ENCODE results near the gene NR4A1. TPM values are rescaled to one million over a fixed set of nuclear protein-coding genes. Genes with fewer than 3 reads are reported as not detected.

NR4A1 gene
- total and polyA plus RNA-seq, 9 of the 15 experiments (the other 6 are each of a cell fraction or from before 2014, with no cell fraction given), result 0.07 to 4.7 (median 1.9) TPM; not detected in 1

DNA sequence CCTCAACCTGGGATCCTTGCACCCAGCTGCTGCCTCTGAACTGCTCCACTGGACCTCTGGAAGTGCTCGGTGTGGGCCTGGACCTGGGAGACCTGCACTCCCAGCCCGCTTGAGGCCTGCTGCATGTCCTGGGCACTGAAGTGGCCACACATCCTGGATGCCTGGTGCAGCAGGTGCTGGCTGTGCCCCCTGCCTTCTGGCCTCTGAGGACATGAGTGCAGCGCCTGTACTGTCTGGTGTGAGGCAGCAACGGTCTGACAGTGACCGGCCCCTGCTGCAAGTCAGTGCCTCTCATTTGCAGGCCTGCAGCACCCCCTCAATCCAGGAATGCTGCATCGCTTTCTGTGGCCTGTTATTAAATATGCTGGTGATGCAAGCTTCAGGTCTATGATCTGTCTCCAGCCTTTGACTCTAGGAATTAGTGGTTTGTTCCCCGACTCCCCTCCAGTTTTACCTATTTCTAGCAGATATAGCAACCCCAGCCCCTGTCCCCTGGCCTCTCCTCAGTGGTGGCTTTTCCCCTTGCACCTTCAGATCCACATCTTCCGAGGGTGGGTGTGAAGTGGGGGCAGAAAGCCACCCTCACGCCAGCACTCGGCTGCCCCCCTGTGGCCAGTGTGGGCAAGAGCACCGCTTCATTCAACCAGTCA is 31.9 kb downstream of the NR4A1 start:
- H3K9me1 ChIP-seq (ENCODE audit: control insufficient read depth, insufficient read depth, low read length), result no peaks in the 10 kb centered on the region
- CTCF ChIA-PET (ENCODE audit: low intra/inter-chr PET ratio), result interaction anchor here (0.6 to 8.1 kb wide), 8 partner anchors 17 to 90 kb away, joined by 3 to 242 read pairs (median 4); partner anchors contain the start of gene NR4A1
- in situ Hi-C loops (cut with MboI) (loop anchor here (5.0 kb wide), 1 partner anchor 56 kb away; no protein-coding TSS in a partner anchor), intact Hi-C loops (cut with micrococcal nuclease) (loop anchor here (1.0 to 5.0 kb wide), 2 partner anchors 39 to 58 kb away; no protein-coding TSS in a partner anchor)
- BruUV-seq (replicated peaks), result no TSS peak
- ATAC-seq (peak; percentile 89), FAIRE-seq (peak; percentile 86), DNase-seq (ENCODE audit: extremely low read depth in 1 of 4, low spot score in 3 of 4) (peak; percentile 76 to 87 (median 86))
- peak overlapping the region in 1 of 2 experiments; percentile 14; a peak in 2 of 4 replicates for H3K9ac ChIP-seq (ENCODE audit: insufficient read depth in 1 of 2, low read depth in 2 of 2, low read length in 2 of 2)
- no peaks in the 10 kb centered on the region for H3K9me3 ChIP-seq (replicated peaks; ENCODE audit: control insufficient read depth, insufficient read depth, low read depth, low read length)
- no peak overlapping the region for H2AFZ ChIP-seq (ENCODE audit: low read depth, low read length)
- peaks cover 0 to 10% of the 10 kb centered on the region in 2 experiments; a peak in 1 of 5 replicates for H3K4me1 ChIP-seq (replicated peaks in 1 of 2; ENCODE audit: control insufficient read depth in 2 of 2, insufficient read depth in 2 of 2, low read length in 2 of 2)
- POLR2A ChIA-PET, result interaction anchor here (0.6 to 1.2 kb wide), 6 partner anchors 8 to 79 kb away, joined by 3 to 6 read pairs (median 3); no protein-coding TSS in a partner anchor
- peaks cover 17% of the 10 kb centered on the region; the same call in 1 of the 2 replicates for H4K20me1 ChIP-seq (replicated peaks; ENCODE audit: control insufficient read depth, insufficient read depth, low read length)
- H3K4me3 ChIP-seq, result no peak overlapping the region
- H3K27me3 ChIP-seq (ENCODE audit: control insufficient read depth in 2 of 2, insufficient read depth in 2 of 2, low read length in 2 of 2), result peaks cover 28 to 37% of the 10 kb centered on the region in 2 experiments; a peak in 4 of 5 replicates
- WGBS (ENCODE audit: insufficient coverage, low coverage, missing lambda C conversion rate), result 13% methylated on average over 8 of the region's 11 CpGs
- no peaks in the 10 kb centered on the region for H3K79me2 ChIP-seq (ENCODE audit: control insufficient read depth, insufficient read depth, low read length)
- H3K27ac ChIP-seq (ENCODE audit: extremely low read depth, low read depth, low read length), result no peak overlapping the region
- no peak overlapping the region for H3K4me2 ChIP-seq (ENCODE audit: insufficient read depth, low read length)
- H3K36me3 ChIP-seq (ENCODE audit: control insufficient read depth, insufficient read depth, low read length), result peaks cover 9% of the 10 kb centered on the region; the same call in 2 of the 3 replicates
- TF ChIP-seq, protein P1, sequence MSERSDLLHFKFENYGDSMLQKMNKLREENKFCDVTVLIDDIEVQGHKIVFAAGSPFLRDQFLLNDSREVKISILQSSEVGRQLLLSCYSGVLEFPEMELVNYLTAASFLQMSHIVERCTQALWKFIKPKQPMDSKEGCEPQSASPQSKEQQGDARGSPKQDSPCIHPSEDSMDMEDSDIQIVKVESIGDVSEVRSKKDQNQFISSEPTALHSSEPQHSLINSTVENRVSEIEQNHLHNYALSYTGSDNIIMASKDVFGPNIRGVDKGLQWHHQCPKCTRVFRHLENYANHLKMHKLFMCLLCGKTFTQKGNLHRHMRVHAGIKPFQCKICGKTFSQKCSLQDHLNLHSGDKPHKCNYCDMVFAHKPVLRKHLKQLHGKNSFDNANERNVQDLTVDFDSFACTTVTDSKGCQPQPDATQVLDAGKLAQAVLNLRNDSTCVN (CRISPR knock-in tag; IDR thresholded peaks at IDR 0.05), result no peak
- TF ChIP-seq, protein P2, sequence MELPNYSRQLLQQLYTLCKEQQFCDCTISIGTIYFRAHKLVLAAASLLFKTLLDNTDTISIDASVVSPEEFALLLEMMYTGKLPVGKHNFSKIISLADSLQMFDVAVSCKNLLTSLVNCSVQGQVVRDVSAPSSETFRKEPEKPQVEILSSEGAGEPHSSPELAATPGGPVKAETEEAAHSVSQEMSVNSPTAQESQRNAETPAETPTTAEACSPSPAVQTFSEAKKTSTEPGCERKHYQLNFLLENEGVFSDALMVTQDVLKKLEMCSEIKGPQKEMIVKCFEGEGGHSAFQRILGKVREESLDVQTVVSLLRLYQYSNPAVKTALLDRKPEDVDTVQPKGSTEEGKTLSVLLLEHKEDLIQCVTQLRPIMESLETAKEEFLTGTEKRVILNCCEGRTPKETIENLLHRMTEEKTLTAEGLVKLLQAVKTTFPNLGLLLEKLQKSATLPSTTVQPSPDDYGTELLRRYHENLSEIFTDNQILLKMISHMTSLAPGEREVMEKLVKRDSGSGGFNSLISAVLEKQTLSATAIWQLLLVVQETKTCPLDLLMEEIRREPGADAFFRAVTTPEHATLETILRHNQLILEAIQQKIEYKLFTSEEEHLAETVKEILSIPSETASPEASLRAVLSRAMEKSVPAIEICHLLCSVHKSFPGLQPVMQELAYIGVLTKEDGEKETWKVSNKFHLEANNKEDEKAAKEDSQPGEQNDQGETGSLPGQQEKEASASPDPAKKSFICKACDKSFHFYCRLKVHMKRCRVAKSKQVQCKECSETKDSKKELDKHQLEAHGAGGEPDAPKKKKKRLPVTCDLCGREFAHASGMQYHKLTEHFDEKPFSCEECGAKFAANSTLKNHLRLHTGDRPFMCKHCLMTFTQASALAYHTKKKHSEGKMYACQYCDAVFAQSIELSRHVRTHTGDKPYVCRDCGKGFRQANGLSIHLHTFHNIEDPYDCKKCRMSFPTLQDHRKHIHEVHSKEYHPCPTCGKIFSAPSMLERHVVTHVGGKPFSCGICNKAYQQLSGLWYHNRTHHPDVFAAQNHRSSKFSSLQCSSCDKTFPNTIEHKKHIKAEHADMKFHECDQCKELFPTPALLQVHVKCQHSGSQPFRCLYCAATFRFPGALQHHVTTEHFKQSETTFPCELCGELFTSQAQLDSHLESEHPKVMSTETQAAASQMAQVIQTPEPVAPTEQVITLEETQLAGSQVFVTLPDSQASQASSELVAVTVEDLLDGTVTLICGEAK (IDR thresholded peaks at IDR 0.05), result no peak
- TF ChIP-seq, protein P2 (CRISPR knock-in tag; IDR thresholded peaks at IDR 0.05), result no peak
- no peak for TF ChIP-seq SIN3A (IDR thresholded peaks at IDR 0.05; ENCODE audit: borderline replicate concordance in 2 of 2, control insufficient read depth in 1 of 2, low read depth in 2 of 2, low read length in 2 of 2)
- TF ChIP-seq CCNT2 (IDR thresholded peaks at IDR 0.05; ENCODE audit: borderline replicate concordance, extremely low read depth, insufficient read length, low read depth, low read length), result no peak
- TF ChIP-seq ESRRB (CRISPR knock-in tag; IDR thresholded peaks at IDR 0.05; ENCODE audit: borderline replicate concordance), result no peak
- no peak for TF ChIP-seq YY1 (IDR thresholded peaks at IDR 0.05; ENCODE audit: borderline replicate concordance in 1 of 3, control insufficient read depth in 1 of 3, extremely low read depth in 1 of 3, insufficient read depth in 3 of 3, insufficient read length in 1 of 3, insufficient replicate concordance in 2 of 3, low read depth in 1 of 3, low read length in 2 of 3)

Measured in K562 (cell line).